ENCODE data around the gene ZNF592.
"Not testable (repeated sequence)": the region's sequence is repeated elsewhere in the genome, so short reads cannot be mapped to it uniquely, and the experiment has no call there.

Gene ZNF592

DNA sequence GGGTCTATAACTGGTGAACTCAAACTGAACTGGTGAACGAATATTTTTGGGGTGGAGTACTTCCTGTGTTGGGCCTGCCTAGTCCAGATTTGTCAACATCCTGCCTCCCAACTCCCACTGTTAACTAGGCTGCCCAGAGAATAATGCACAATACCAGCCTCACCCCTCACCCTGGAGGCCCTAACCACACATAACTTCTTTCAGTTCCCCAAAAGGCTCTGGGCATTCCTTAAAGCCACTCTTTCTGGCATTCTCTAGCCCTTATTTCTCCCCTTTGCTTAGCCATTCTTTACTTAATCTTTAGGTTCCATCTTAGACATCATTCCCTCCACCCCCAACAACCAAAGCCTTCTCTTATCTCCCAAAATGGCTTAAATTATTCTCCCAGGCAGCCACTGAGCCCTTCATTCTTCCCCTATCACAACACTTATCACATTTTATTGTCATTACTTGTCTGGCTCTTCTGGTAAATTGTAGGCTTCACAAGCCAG lies 23.3 kb upstream of the ZNF592 start:
- DNase-seq (ENCODE audit: extremely low spot score) = no peak
- TF ChIP-seq FOXK2 (IDR thresholded peaks at IDR 0.05) = no peak
- TF ChIP-seq HDGF (IDR thresholded peaks at IDR 0.05; ENCODE audit: borderline replicate concordance) = no peak
- no peak for TF ChIP-seq NFRKB (IDR thresholded peaks at IDR 0.05)
- TF ChIP-seq ZNF384 (IDR thresholded peaks at IDR 0.05) = no peak
- ChIA-PET CTCF (interaction anchor here (0.6 to 0.7 kb wide), 2 partner anchors 22 to 28 kb away, joined by 3 to 4 read pairs; no protein-coding TSS in a partner anchor), POLR2A (interaction anchor here (1.2 to 2.6 kb wide), 2 partner anchors 10 kb away, joined by 4 to 13 read pairs; partner anchors contain the start of gene SEC11A)

DNA sequence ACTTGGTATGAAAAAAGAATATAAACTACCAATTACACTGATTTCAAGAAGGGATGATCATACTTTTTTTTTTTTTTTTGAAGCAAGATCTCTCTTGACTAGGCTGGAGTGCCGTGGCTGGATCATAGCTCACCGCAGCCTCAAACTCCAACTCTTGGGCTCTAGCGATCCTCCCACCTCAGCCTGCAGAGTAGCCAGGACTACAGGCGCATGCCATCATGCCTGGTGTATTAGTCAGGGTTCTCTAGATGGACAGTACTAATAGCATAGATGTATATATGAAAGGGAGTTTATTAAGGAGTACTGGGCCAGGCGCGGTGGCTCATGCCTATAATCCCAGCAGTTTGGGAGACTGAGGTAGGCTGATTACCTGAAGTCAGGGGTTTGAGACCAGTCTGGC lies 21.0 kb upstream of the ZNF592 start:
- ChIA-PET POLR2A (interaction anchor here (2.6 kb wide), 1 partner anchor 12 kb away, joined by 13 read pairs; the partner anchor contains the start of gene SEC11A), CTCF (interaction anchor here (0.6 kb wide), 1 partner anchor 205 kb away, joined by 3 read pairs; no protein-coding TSS in a partner anchor)
- DNase-seq (ENCODE audit: extremely low spot score) = no peak
- TF ChIP-seq FOXA1 (IDR thresholded peaks at IDR 0.05) (no peak), PKNOX1 (IDR thresholded peaks at IDR 0.05) (no peak), NFRKB (IDR thresholded peaks at IDR 0.05) (no peak), TARDBP (IDR thresholded peaks at IDR 0.05) (no peak), LEF1 (IDR thresholded peaks at IDR 0.05; ENCODE audit: borderline replicate concordance) (no peak), FOXM1 (IDR thresholded peaks at IDR 0.05; ENCODE audit: borderline replicate concordance) (no peak), L3MBTL2 (conservative IDR thresholded peaks at IDR 0.05) (no peak), FOXK2 (IDR thresholded peaks at IDR 0.05) (no peak), ZNF384 (IDR thresholded peaks at IDR 0.05) (no peak)

DNA sequence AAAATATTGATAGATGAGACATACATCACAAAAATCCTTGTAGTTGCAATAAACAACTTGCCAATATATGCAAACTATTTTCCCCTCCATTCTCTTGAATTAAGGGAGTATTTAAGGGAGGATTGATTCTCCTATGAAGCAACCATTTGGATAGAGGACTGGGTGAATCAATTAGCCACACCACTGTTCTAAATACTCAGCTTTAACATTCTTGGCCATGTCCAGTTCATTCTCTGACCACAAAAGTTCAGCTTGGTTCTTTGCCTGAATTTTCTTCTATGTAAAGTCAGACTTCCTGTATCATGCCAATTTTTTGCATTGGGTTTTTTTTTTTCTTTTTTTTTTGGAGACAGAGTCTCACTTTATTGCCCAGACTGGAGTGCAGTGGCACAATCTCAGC lies 16.6 kb upstream of the ZNF592 start:
- TF ChIP-seq ZNF384 (IDR thresholded peaks at IDR 0.05) (no peak), L3MBTL2 (conservative IDR thresholded peaks at IDR 0.05) (no peak), BHLHE40 (IDR thresholded peaks at IDR 0.05; ENCODE audit: borderline replicate concordance) (no peak), FOXK2 (IDR thresholded peaks at IDR 0.05) (no peak), SP1 (IDR thresholded peaks at IDR 0.05) (no peak), FOXM1 (IDR thresholded peaks at IDR 0.05; ENCODE audit: borderline replicate concordance) (no peak), TARDBP (IDR thresholded peaks at IDR 0.05) (no peak), ARNT (IDR thresholded peaks at IDR 0.05) (no peak), SUZ12 (IDR thresholded peaks at IDR 0.05) (no peak), LEF1 (IDR thresholded peaks at IDR 0.05; ENCODE audit: borderline replicate concordance) (no peak)
- DNase-seq (ENCODE audit: extremely low spot score) = no peak
- ChIA-PET POLR2A (interaction anchor here (0.8 kb wide), 1 partner anchor 16 kb away, joined by 3 read pairs; the partner anchor contains the start of gene SEC11A), CTCF (no interaction called here)

- DNase-seq (ENCODE audit: extremely low spot score) = peak; percentile 50
- POLR2A ChIA-PET = interaction anchor here (0.6 to 3.5 kb wide), 5 partner anchors 11 to 80 kb away, joined by 3 to 25 read pairs (median 4); partner anchors contain the start of genes SEC11A and WDR73
- no peak for TF ChIP-seq LEF1 (IDR thresholded peaks at IDR 0.05; ENCODE audit: borderline replicate concordance)
- peak; percentile 82 for TF ChIP-seq ZNF384 (IDR thresholded peaks at IDR 0.05)
- CTCF ChIA-PET = no interaction called here
These were observed 13.5 kb upstream of the ZNF592 start for GRCh38 chr15:84734794-84735479.

DNA sequence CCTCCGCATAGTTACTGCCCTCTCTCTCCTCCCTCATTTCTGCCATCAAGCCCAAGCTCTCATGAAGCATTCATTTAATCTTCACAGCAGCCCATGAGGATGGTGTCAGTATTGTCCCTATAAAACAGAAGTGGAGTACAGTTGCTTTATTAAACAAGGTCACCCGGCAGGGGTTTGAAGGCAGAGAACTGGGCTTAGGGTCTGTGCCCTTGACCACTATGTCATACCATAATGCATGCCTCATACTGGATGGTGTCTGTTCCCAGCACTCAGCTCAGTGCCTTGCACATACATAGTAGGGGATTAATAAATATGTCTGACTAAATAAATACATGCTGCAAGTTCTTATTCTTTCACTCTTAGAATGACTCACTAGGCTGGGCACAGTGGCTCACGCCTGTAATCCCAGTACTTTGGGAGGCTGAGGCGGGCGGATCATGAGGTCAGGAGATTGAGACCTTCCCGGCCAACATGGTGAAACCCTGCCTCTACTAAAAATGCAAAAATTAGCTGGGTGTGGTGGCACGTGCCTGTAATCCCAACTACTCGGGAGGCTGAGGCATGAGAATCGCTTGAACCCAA lies 12.8 kb upstream of the ZNF592 start:
- CTCF ChIA-PET = interaction anchor here (1.0 kb wide), 1 partner anchor 147 kb away, joined by 3 read pairs; no protein-coding TSS in a partner anchor
- not testable (repeated sequence) for DNase-seq (ENCODE audit: extremely low spot score)
- POLR2A ChIA-PET = interaction anchor here (0.9 to 3.5 kb wide), 5 partner anchors 10 to 81 kb away, joined by 3 to 25 read pairs (median 5); partner anchors contain the start of genes SEC11A and WDR73

- POLR2A ChIA-PET = interaction anchor here (1.1 to 3.5 kb wide), 2 partner anchors 11 to 21 kb away, joined by 5 to 25 read pairs; partner anchors contain the start of gene SEC11A
- CTCF ChIA-PET = interaction anchor here (0.6 to 1.0 kb wide), 2 partner anchors 107 to 148 kb away, joined by 3 to 4 read pairs; no protein-coding TSS in a partner anchor
- DNase-seq (ENCODE audit: extremely low spot score) = no peak
- no peak for TF ChIP-seq L3MBTL2 (conservative IDR thresholded peaks at IDR 0.05)
- TF ChIP-seq FOXK2 (IDR thresholded peaks at IDR 0.05) = no peak
- TF ChIP-seq SUZ12 (IDR thresholded peaks at IDR 0.05) = no peak
- TF ChIP-seq ZNF384 (IDR thresholded peaks at IDR 0.05) = no peak
- TF ChIP-seq BHLHE40 (IDR thresholded peaks at IDR 0.05; ENCODE audit: borderline replicate concordance) = no peak
- no peak for TF ChIP-seq ELF4 (IDR thresholded peaks at IDR 0.05)
- TF ChIP-seq ARNT (IDR thresholded peaks at IDR 0.05) = no peak
- no peak for TF ChIP-seq CTBP1 (IDR thresholded peaks at IDR 0.05; ENCODE audit: borderline replicate concordance)
- TF ChIP-seq TARDBP (IDR thresholded peaks at IDR 0.05) = no peak
- no peak for TF ChIP-seq NFRKB (IDR thresholded peaks at IDR 0.05)
- no peak for TF ChIP-seq FOXM1 (IDR thresholded peaks at IDR 0.05; ENCODE audit: borderline replicate concordance)
- no peak for TF ChIP-seq HDGF (IDR thresholded peaks at IDR 0.05; ENCODE audit: borderline replicate concordance)
- no peak for TF ChIP-seq SP1 (IDR thresholded peaks at IDR 0.05)
- TF ChIP-seq PKNOX1 (IDR thresholded peaks at IDR 0.05) = no peak
- no peak for TF ChIP-seq FOXA1 (IDR thresholded peaks at IDR 0.05)
- TF ChIP-seq LEF1 (IDR thresholded peaks at IDR 0.05; ENCODE audit: borderline replicate concordance) = no peak
These were observed 12.0 kb upstream of the ZNF592 start for GRCh38 chr15:84736375-84736774.

GRCh38 chr15:84737005-84737404 lies 11.4 kb upstream of the ZNF592 start:
- ChIA-PET POLR2A (interaction anchor here (1.0 to 3.5 kb wide), 2 partner anchors 10 to 22 kb away, joined by 5 to 25 read pairs; partner anchors contain the start of gene SEC11A), CTCF (no interaction called here)
- no peak for DNase-seq (ENCODE audit: extremely low spot score)
- no peak for TF ChIP-seq NFRKB (IDR thresholded peaks at IDR 0.05)
